Islet precursor cell (in vitro differentiated cells): ENCODE results near the gene P2RX2.
A peak's percentile ranks its signal among the peaks of the same experiment; 100 is the strongest.

Experiments
- DNase-seq: peaks from one replicate; pipeline ENCODE4 v3.0.0-alpha.2; 2018

P2RX2 gene

GRCh38 chr12:132603240-132604150 lies 15.1 kb upstream of the P2RX2 start:
- DNase-seq = no peak

DNA sequence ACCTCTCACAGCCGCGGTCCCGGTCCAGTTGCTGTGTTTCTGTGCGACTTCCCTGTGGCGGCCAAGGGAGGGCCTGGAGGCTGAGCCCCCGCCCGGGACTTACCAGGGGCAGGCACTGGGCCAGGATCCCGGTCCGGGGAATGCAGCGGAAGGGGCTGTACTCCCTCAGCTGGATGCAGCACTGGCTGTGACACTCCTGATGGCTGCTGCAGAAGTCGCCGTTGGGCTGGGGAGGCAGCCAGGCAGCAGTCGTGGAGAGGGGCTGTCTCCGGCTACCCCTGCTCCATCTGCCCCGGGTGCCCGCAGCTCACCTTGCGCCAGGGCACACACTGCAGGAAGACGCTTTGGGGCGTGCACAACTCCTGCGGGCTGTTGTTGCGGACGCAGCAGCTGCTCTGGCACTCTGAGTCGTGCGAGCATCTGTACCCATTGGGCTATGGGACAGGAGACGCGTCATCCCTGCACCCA lies 14.4 kb upstream of the P2RX2 start:
- DNase-seq = peak; percentile 60

GRCh38 chr12:132604668-132605441 lies 13.7 kb upstream of the P2RX2 start:
- DNase-seq = peak; percentile 51

- peak; percentile 53 for DNase-seq
Measured at GRCh38 chr12:132605892-132606291, 12.7 kb upstream of the P2RX2 start.

- peak; percentile 49 for DNase-seq
Measured at GRCh38 chr12:132606466-132606865, 12.1 kb upstream of the P2RX2 start.

DNA sequence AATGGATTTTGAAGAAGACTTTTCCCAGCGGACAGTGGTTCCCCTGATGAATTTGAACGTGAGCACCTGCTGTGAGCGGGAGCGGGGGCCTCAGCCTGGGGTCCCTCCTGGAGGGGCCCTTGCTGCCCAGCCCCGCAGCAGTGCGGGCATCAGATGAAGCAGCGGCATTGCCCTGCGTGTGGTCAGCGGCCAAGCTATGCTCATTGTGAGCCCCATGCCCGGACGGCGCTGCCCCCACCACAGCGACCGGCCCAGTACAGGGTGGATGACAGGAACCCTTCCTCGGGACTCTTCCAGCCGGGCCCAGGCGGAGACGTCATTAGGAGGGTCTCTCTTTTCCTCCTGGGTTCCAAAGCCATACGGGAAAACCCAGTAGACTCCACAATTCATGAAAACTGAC lies 11.6 kb upstream of the P2RX2 start:
- DNase-seq = peak; percentile 52

DNA sequence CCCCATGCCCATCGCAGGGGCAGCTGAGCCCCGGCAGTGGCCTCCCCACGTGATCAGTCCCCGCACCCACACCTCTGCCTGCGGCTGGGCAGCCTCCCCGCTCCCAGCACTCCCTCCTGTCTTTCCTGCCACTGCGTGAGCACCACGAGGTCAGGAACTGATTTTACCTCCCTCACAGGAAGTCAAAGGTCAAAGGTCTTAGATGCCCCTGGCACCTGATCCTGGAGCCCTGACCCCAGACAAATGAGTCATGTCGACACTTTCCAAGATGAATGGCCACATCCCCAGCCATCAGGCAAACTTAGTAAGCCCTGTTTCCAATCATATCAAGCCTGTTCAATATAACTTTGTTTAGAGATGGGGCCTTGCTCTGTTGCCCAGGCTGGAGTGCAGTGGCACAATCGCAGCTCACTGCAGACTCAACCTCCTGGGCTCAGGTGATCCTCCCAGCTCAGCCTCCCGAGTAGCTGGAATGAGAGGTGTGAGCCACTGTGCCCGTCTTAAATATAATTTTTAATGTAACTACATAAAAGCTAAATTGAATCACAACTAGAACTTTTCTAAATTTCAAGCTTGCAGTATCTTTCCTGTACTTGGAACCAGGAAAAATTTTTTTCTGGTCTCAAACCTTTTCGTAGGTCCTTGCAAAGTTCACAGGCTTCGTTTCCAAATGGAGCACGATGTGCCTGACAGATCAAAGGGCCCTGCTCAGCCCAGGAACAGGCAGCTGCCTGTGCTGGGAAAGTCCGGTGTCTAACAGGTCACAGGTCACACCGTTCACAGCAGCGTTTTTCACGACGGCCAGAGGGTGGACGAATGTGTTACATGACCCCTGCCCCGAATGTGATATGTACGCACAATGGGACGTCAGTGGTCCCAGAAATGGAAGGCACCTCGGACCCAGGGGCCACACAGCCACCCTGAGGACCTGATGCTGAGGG lies 10.1 kb upstream of the P2RX2 start:
- peak; percentile 63 for DNase-seq

DNA sequence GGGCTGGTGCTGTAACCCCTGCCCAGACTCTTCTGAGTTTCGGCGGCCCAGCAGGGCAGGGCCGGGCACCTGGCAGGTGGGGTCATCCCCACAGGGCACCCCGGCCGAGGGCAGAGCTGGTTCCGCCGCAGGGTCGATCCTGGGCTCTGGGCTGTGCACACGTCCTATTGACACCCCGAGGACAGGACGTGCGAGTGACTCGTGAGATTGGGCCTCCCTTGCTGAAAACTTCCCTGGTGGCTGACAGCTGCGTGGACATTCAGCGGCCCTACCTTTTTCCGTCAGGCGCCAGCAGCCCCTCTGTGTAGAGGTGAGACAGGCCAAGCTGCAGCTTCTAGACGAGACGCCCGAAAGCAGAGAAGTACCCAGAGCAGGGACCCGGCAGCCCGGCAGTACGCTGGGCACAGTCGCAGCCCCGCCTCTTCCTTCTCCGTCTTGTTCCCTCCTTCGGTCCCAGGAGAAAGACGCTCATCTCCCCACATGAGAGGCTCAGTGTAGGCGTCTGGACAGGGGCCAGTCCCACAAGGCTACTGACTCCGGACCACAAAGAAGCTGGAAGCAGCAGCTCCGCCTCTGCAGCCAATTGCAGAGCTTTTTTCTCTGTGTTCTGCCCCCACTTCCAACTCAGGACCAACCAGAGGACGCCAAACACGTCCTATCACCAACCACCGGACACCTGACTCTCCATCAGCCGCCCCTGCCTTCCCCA lies 8.4 kb upstream of the P2RX2 start, which contains the start of gene LRCOL1:
TSS of gene LRCOL1 (minus strand) at position 532 of the 709 bp plus-strand sequence. CDS start 4,331 bp downstream, outside the sequence.
- DNase-seq = peak; percentile 61

GRCh38 chr12:132610866-132611602 lies 7.5 kb upstream of the P2RX2 start:
- no peak for DNase-seq

GRCh38 chr12:132611620-132612019 lies 7.0 kb upstream of the P2RX2 start:
- DNase-seq = no peak

- DNase-seq = no peak
Measured at GRCh38 chr12:132614029-132614428, 4.5 kb upstream of the P2RX2 start.

- peak; percentile 94 for DNase-seq
Measured at GRCh38 chr12:132614861-132615578, 3.6 kb upstream of the P2RX2 start.

DNA sequence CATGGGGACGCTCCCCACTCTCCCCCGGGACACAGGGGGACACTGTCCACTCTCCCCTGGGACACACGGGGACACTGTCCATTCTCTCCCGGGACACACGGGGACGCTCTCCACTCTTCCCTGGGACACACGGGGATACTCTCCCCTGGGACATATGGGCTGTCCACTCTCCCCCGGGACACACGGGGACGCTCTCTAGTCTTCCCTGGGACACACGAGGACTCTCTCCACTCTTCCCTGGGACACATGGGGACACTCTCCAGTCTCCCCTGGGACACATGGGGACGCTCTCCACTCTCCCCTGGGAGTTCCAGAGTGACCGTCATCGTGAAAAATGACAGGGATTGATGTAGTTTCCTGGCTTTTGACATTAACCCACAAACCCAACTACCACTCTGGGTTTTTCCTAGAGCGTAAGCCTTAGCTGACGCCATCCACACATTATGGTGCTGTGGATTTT lies 3.0 kb upstream of the P2RX2 start:
- no peak for DNase-seq

DNA sequence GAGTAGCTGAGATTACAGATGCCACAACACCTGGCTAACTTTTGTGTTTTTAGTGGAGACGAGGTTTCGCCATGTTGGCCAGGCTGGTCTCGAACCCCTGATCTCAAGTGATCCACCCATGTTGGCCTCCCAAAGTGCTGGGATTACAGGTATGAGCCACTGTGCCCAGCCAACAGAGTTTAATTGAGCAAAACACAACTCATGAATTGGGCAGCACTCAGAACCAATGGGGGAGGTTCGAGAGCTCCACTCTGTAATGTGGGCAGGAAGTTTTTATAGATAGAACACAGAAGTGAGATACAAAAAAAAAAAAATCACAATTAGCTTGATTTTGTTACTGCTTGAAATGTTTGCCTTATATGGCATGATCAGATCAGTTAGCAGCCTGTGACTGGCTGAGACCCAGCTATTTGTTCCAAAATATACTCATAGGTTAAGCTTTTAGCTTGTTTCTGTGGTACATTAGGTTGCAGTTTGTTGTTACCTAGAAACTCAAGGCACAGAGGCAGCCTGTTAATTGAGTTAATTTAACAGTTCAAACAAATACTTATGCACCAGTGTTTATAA lies 1.4 kb upstream of the P2RX2 start:
- no peak for DNase-seq

GRCh38 chr12:132617822-132618682 lies 524 bp upstream of the P2RX2 start:
- peak; percentile 60 for DNase-seq

GRCh38 chr12:132619071-132619385 lies 452 bp downstream of the P2RX2 start:
- no peak for DNase-seq

DNA sequence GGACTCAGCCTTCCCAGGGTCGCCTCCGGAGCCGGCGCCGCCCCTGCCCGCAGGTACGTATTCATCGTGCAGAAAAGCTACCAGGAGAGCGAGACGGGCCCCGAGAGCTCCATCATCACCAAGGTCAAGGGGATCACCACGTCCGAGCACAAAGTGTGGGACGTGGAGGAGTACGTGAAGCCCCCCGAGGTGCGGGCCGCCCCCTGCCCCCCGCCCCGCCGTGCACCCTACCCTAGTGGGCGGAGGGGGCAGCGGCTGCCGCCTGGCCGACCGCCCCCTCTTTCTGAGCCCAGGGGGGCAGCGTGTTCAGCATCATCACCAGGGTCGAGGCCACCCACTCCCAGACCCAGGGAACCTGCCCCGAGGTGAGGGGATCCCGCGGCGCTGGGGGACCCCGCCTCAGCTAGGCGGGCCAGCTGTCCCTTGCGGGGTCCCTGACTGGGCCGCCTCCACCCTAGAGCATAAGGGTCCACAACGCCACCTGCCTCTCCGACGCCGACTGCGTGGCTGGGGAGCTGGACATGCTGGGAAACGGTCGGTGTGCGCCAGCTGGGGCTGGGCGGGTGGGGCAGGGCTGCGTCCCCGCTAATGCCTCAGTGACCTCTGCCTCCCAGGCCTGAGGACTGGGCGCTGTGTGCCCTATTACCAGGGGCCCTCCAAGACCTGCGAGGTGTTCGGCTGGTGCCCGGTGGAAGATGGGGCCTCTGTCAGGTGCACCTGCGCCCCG lies 973 bp downstream of the P2RX2 start:
- DNase-seq = no peak
